GM12801 (cell line): ENCODE results near the gene GMDS.

Source experiments
- TF ChIP-seq, protein P1 (sequence below): IDR thresholded peaks from one replicate; pipeline ENCODE4 v1.5.1; 2011; ENCODE audit warnings: control low read depth; ENCODE audit not compliant: insufficient read length; ENCODE audit errors: extremely low read depth

GMDS gene

DNA sequence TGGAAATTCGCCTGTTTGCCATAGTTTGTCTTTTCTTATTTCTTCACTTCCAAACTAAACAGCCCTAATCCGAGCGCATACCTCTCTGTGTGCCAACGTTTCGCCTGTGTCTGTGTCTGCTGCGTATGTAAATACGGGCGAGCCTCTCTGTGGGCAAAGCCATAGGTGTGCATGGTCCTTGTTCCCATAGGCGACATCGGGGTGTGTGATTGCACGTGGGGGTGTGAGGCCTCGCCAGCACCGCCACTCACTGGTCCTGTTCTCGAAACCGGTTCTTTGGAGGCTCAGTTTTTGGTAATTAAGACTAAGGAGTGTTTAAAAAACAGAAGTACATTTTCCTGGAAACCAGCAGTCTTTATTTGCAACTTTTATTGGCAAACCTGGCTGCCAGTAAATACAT, 641.7 kb downstream of the GMDS start:
- TF ChIP-seq, protein P1, sequence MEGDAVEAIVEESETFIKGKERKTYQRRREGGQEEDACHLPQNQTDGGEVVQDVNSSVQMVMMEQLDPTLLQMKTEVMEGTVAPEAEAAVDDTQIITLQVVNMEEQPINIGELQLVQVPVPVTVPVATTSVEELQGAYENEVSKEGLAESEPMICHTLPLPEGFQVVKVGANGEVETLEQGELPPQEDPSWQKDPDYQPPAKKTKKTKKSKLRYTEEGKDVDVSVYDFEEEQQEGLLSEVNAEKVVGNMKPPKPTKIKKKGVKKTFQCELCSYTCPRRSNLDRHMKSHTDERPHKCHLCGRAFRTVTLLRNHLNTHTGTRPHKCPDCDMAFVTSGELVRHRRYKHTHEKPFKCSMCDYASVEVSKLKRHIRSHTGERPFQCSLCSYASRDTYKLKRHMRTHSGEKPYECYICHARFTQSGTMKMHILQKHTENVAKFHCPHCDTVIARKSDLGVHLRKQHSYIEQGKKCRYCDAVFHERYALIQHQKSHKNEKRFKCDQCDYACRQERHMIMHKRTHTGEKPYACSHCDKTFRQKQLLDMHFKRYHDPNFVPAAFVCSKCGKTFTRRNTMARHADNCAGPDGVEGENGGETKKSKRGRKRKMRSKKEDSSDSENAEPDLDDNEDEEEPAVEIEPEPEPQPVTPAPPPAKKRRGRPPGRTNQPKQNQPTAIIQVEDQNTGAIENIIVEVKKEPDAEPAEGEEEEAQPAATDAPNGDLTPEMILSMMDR, result no peak

- TF ChIP-seq, protein P1, result no peak
These were observed 643.2 kb downstream of the GMDS start for GRCh38 chr6:1602049-1602713.

GRCh38 chr6:1601158-1602048, 644.0 kb downstream of the GMDS start:
- TF ChIP-seq, protein P1, result no peak

- TF ChIP-seq, protein P1, result no peak
These were observed 644.6 kb downstream of the GMDS start for GRCh38 chr6:1600764-1601157.

- TF ChIP-seq, protein P1, result no peak
These were observed 645.2 kb downstream of the GMDS start for GRCh38 chr6:1600063-1600763.

GRCh38 chr6:1599469-1599868, 645.9 kb downstream of the GMDS start:
- TF ChIP-seq, protein P1, result no peak

DNA sequence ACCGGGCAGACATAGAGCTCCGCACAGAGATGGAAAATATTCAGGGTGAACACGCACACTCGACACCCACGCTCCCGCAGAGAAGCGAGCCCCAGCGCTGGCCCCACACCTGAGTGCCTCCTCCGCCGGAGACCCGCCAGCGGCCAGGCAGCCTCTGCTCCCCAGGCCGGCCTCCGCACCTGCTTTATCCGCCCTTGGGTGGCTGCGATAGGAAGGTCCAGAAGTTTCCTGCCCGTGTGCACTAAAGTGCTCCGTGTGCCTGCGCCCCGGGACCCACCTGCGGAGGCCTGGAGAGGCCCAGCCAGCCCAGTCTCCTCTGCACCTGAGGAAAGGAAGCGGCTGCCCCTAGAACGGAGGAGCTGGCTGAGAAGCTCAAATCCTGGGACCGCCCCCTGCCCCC, 646.5 kb downstream of the GMDS start:
- TF ChIP-seq, protein P1, result no peak
